SK-MEL-5 (cell line): ENCODE measurements around the gene ABLIM1. TPM values are rescaled to one million over a fixed set of nuclear protein-coding genes. Genes with fewer than 3 reads are reported as not detected.

Experiments
- DNase-seq: peaks from one replicate; pipeline ENCODE4 v3.0.0-alpha.2; 2016; ENCODE audit warnings: low read depth, low spot score
- in situ Hi-C: cut with HindIII; loops from 2 replicates; pipeline ENCODE4 v1.10.0; 2016; ENCODE audit warnings: low sequenced_read_pairs, high pct_unique_total_duplicates, low pct_unique_long_range_greater_than_20kb
- total RNA-seq: library from RNA; depleted of rRNA; stranded (reverse); fragments of >200 nt; shearing (Covaris generic); gene quantifications from 2 replicates; pipeline ENCODE4 v1.2.3, GENCODE V29; 2014

The ABLIM1 gene
- total RNA-seq, 1 experiment from 2014 or later: 19.5 TPM

DNA sequence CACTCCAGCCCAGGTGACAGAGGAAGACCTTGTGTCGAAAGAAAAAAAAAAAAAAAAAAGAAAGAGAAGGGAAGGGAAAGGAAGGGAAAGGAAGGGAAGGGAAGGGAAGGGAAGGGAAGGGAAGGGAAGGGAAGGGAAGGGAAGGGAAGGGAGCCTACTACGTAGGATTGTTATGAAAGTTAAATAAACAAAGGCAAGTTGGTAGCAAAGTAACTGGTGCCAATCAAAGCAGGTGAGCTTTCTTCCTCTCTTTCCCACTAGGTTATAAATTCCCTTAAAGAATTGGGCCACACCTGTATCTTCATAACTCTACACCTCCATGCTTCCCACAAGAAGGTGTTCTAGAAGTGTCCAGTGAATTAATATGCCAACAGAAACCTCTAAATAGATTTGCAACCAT is 157.4 kb downstream of the ABLIM1 start:
- DNase-seq: no peak
- in situ Hi-C loops: no loop called here

DNA sequence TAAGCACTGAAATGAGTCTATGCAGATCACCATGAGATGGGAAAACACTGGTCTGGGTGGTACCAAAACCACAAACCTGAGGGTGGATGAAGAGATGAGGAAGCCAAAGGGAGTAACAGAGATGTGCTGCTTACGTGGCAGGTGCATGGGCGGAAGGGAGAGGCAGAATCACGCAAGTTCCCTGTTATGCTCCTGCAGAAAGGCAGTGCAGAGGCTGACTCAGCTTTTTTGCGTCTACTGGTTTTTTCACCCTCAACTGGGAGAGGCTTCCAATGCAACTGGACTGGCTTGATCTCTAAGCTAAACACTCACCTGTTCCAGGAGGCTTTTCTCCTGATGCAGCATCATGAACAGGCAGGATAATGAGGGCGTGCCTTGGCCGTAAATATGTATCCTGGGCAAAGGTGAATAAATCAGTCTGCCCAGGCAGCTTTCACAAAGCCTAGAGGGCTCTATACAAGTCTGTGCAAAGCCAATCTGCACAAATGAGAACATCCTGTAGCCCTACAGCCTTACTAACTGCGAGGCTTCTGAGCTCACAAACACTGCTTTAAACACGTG is 158.4 kb downstream of the ABLIM1 start:
- no peak for DNase-seq
- in situ Hi-C loops: no loop called here

DNA sequence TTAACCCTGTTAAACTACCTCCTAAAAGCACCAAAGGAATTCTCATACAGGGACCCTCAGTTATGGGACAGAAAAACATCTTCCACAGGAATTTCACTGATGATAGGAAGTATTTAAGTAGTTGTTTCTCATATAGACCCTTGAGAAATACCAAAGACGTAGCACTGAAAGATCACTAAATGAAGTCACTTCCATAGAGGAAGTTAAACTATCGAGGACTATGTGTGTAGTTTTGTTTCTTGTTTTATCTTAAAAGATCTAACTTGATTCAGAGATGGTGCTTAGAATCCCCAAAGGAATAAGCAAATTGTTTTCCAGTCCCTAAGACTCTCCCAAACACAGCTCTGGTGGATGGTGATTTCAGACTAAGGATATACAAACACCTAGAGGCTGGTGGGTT is 159.0 kb downstream of the ABLIM1 start:
- in situ Hi-C loops: no loop called here

DNA sequence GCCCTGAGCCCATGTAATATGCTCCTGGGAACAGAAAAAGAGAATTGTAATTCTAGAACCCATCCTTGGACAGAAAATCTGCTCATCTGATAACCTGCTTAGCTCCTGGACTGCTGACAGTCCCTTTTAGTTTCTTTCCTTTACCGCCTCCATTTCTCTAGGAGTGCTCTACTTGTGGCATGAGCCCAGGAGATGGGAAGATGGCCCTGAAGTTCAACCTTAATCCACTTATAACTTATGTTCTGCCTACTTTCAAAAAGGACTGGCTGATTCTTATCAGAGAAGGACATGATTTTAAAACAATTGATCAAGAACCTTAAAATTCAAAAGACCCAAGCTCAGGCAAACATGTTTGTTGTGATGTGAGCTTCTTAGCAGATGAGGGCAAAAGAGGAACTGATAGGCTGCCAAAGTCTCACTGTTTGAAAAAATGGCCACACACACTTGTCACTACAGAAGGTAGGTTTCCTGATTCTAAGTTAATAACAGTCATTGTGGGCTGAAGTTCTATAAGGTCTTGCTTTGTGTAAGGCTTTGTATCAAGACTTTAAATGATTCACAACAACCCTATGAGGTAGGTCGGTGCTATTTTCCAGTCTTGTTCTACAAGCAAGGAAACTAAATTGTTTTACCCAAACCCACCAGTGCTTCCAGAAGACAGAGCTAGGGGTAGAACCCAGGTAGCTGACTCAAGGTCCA is 159.5 kb downstream of the ABLIM1 start:
- no peak for DNase-seq
- in situ Hi-C loops: no loop called here

More for the DNA sequence above, 159.0 kb downstream of the ABLIM1 start:
- DNase-seq: no peak

DNA sequence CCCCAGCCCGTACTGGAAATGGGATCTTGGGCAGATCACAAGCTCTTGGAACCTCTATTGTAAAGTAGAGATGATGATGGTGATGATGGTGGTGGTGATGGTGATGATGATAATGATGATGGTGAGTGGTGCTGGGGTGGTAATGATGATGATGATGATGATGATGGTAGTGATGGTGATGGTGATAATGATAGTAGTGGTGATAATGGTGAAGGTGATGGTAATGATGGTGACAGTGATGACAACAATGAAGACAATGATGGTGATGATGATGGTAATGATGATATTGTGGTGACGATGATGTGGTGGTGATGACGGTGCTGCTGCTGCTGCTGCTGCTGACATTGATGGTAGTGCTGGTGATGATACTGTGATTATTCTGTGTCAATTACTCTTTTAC is 162.8 kb downstream of the ABLIM1 start:
- in situ Hi-C loops: no loop called here
- no peak for DNase-seq

DNA sequence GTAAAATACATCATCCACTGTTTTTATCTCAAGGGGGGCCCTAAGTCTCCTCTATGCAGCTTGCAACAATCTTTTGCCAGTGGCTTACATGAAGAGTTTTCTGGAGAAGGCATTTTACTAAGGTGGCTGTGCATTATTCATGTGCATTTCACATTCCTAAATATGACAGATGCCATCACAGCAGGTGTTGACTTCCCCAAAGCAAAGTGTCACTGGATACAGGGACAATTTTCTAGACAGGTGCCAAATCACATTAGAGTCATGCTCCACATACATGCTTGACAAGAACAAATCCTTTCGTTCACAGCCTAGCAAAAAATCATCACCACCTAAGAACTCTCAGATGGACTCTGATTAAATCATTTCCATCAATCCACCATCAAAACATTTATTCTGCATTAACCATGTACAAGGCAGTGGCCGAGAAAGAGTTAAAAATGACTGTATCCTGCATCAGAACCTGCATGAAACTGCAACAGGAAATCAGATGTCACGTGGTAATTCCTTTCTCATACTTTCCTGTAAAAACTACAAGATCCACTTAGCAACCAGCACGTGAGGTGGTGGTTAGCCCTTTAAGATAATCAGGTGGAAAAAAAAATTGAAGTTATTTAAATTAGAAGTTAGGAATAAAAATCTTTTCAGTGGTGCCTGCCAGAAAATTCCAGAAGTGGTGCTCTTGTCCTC is 165.6 kb downstream of the ABLIM1 start:
- DNase-seq: peak; percentile 19

DNA sequence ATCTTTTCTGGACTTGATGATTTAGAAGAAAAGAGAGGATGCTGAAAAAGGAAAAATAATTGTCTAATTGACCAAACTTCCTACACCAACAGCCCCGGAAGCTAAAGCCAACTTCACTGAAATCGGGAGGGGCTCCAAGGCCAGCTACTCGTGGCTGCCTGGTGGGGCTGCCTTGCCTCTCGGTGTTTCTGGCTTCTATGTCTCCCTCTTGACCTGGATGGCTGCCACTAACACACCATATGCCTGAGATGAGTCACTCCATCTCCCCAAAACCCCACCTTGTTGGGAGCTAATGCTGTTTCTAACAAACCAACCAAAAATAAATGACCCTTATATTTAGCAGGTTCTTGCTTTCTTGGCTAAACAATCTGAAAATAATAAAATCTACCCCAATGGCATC is 166.1 kb downstream of the ABLIM1 start:
- no peak for DNase-seq
- in situ Hi-C loops: no loop called here

More for the DNA sequence above, 165.6 kb downstream of the ABLIM1 start:
- in situ Hi-C loops: no loop called here

DNA sequence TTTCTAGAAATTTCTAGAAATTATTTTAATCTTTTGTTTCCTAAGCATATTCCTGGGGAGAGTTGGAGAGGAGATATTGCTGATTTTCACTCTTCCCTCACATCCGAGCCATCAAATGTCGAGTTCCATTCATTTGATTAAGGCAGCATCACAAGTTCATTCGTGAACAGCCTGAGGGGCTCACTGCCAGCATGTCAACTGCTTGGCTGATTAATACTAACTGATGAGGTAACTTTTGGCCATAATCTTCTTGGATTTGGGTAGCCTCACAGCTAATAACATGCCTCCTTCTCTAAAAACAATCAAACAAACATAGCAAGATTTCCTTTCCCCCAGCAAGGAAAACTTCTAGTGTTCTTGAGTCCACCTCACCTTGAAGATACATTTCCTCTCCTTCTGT is 166.7 kb downstream of the ABLIM1 start:
- in situ Hi-C loops: no loop called here

DNA sequence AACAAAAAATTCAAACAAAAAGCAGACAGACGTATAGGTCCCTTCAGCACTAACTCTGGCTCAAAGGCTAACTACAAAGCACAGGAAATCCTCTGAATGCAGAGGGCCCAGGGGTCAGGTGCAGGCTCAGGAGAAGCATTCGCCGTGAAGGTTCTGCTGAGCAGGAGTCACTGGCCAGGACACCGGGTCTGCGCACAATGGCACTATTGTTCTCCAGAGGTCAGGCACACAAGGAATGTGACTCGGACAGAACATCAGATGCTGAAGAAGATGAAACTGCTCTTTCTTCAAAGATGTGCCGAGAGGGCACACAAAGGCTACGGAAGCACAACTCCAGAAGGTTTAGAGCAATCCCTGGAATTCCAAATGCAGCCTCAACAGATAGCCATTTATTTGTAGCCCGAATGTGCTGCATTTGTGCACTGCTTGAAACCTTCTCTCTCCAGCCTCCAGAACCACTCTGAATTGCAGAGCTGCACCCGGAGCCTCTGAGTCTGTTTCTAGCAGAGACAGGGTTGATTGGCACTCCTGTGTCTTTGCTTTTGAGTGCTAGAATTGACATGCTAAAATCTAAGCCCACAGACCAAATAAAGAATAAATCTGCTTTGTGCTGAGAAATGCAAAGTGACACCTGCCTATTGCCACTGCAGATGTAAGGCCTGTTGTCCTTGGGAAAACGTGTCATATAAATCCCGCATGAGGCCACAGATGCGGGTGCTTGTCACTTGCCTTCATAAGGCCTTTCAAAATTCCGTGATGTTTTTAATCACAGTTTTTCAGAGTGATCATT is 168.4 kb downstream of the ABLIM1 start:
- DNase-seq: peak; percentile 94
- in situ Hi-C loops: no loop called here

More for the DNA sequence above, 166.7 kb downstream of the ABLIM1 start:
- DNase-seq: no peak

DNA sequence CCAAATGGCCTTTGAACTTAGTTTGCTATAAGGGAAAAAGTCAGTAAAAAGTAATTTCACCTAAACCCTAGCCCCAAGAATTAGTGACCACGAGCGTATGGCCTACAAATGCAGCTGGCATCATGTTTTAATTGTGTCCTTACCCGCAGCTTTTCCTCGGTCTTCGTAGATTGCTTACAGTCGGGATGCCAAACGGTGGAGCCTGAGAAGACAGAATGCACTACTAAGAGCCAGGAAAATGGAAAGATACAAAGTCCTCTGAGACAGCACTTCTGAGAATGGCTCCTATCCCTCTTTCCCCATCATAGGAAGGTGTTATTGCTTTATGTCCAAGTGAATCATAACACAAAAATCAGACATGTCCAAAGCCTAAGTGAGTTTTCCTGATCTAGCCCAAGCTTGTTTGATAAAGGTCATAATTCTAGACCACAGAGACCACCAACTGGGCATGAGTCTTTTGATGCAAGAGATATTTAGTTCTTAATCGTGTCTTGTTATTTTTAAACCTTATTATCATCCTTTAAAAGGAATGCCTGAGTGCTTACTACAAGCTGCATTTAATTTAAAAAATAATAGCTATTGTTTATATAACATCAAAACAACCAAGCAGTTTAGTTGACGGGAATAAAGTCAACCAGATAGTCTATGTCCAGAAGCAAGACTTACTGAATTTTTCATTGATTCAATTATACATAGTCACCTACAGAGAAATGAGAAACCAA is 170.1 kb downstream of the ABLIM1 start:
- in situ Hi-C loops: no loop called here
- no peak for DNase-seq

DNA sequence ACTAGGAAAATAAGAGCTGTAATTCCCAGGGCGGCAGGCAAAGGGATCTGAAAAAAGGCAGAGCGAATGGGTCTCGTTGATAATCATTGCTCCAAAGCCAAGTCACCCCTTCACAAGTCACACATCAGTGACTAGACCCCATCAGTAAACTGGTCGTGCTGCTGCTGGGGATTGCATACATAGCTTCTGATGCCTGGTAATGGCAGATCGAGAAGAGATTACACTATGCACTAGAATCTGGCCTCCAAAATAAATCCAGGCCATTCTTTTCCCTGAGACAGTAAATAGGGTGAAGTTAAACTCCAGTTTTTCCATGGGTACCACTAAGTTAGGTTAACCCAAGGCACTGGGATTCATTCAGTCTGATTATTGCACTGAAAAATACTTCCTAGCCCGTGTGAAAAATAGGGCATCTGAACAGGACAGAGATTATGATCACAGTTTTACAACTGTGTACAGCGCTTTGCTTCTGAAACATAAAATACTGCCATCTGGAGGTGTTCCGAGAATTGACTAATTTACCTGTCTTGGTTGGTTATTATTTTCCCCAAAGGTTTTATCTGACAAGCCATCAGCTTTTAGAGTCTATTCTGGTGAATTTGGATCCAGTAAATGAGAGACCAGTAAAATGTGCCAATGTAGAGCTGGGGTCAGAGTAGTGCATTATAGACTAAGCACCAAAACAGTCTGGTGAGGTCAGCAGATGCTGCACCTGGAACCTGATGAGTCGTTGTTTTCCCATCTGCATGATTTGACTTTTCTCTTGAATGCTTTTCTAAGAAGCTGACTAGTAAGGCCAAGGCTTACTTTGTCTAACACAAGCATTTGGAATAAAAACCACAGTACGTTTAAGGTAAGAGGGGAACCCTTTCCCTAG is 170.9 kb downstream of the ABLIM1 start:
- in situ Hi-C loops: no loop called here
- DNase-seq: no peak

DNA sequence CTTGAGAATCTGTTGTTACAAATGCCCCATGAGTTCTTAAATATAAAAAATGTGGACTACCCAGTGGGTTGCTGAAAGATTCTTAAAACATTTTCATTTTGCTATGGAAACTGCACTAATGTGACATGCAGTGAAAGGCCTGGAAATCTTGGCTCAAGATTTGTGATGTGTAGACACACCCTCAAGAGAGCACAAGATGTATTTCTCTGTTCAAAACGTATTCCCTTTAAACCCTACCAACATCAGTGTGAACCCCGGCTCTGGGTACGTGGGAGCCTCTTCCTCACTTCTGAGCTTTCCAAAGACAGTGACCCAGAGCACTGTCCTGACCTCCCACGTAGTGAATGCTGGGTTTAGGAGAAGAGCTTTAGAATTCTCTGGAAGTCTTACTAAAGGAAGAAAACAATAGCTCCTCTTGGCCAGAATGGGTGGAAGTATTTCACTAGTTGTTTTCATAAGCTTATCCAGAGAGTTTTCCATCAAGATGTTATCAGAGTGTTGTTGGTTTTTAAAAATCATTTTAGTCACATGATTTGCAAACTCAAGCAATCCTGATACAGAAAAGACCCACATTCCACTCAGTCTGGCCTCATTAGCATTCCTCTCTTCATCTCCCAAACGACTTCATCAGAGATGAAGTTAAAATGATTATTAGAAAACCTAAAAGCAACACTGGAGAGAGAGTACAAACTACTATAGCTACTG is 172.2 kb downstream of the ABLIM1 start:
- in situ Hi-C loops: no loop called here
- no peak for DNase-seq

DNA sequence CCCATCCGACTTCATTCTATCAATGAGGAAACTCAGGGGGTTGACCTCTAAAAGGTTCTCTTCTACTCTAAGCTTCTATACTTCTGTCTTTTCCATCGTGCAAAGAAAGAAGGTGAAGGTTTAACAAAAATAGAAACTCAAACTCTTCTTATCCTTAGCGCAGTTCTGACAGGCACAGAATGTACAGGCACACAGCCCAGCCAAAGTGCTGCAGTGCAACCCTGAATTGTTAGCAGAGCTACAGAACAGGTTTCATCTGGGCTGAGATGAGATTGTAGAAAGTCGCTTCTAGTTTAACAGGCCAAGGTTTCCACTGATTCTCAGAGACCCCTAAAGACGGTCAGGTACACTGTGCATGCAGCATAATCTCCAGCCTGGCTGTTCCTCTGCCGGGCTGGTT is 174.5 kb downstream of the ABLIM1 start:
- DNase-seq: no peak
- in situ Hi-C loops: no loop called here

DNA sequence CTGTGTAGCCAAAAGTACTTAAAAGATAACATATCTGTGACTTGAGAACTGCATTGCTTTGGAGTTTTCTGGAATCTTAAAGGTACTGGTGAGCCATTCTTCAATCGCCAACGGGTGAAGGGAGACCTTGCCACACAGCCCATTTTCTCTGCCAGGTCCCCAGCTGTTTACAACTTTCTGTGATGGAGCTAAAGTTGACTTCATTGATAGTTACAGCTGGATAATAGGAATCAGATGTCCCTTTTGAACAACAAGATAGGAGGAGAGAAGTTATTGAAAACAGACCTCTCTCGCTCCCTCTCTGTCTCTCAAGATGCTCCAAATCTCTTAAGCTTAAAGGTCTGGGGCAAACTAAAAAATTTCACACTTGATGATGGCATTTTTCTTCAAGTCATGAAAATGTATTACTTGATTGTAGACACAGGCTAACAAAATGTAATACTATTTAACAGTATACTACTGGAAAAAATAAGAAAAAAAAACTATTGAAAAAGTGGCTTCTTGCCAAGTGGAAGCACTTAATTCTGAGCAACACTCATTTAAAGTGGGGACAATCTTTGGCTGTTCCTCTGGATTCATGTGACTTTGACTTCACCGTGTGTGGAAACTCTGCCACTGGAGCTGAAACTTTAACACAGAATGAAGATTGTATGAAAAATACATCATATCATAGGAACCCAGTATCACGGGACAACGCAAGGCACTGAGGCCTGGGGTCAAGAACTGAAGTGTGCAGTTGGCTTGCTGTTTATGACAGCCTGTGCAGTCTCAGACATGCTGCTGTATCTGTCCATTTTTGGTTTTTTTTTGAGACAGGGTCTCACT is 175.4 kb downstream of the ABLIM1 start:
- in situ Hi-C loops: no loop called here
- peak; percentile 32 for DNase-seq

DNA sequence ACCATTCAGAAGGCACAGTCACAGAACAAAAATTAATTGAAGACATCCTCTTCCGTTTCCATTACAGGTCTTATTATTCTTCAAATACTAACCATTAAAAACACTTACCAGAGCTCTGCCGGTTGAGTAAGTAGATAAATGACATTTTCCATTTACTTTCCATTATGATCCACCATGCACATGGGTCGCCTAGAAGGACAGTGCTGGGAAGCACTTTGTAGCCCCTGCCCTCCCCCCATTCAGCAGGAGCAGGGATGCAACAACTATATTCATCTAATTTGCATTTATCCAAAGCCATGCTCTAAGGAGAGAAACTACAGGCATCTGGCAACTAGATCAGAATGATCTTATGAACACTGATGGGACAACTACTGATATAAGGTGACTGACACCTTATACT is 177.0 kb downstream of the ABLIM1 start:
- in situ Hi-C loops: no loop called here
- DNase-seq: no peak
